Common myeloid progenitor, CD34-positive (primary cell): ENCODE measurements around the gene C20orf204.

Source experiments
- CTCF ChIA-PET: fragments of 350-600 bp; sonication (Branson Sonifier 250); formaldehyde crosslinking; loops from one replicate; lab custom pipeline; 2021; ENCODE audit warnings: antibody characterized with exemption; lab: Charles Lee
- POLR2A ChIA-PET: fragments of 350-600 bp; sonication (Branson Sonifier 250); formaldehyde crosslinking; loops from one replicate; lab custom pipeline; 2021; ENCODE audit warnings: antibody characterized with exemption; lab: Charles Lee
- DNase-seq, 3 donors: peaks; one replicate each; pipeline versions ENCODE4 v3.0.0 to v3.0.0-alpha.2; 2013
- H3K27ac ChIP-seq, 2 experiments: 1 replicate in 1 of 2; 2 replicates in 1 of 2; pipeline ENCODE4 v1.7.0; 2013; ENCODE audit warnings: inconsistent platforms in 2 of 2, low read length in 2 of 2, mild to moderate bottlenecking in 2 of 2, low read depth in 1 of 2, moderate library complexity in 1 of 2; ENCODE audit not compliant: severe bottlenecking in 2 of 2, insufficient read depth in 1 of 2, poor library complexity in 1 of 2
- H3K27me3 ChIP-seq, 5 experiments: replicated peaks in 2 of 5; 1 replicate in 3 of 5; 2 replicates in 2 of 5; pipeline versions ENCODE4 v1.6.1 to v1.7.0; 2013; ENCODE audit warnings: low read length in 4 of 5, mild to moderate bottlenecking in 2 of 5, moderate library complexity in 2 of 5, inconsistent platforms in 1 of 5; ENCODE audit not compliant: insufficient read depth in 5 of 5, control insufficient read depth in 4 of 5
- H3K36me3 ChIP-seq, 4 experiments: 1 replicate in 2 of 4; 2 replicates in 2 of 4; pipeline versions ENCODE4 v1.6.1 to v1.7.0; 2013; ENCODE audit warnings: low read length in 3 of 4, control low read depth in 1 of 4, mild to moderate bottlenecking in 1 of 4; ENCODE audit not compliant: control insufficient read depth in 4 of 4, insufficient read depth in 4 of 4
- H3K4me1 ChIP-seq, 4 experiments: 1 replicate in 3 of 4; 2 replicates in 1 of 4; pipeline versions ENCODE4 v1.6.1 to v1.7.1; 2013; ENCODE audit warnings: low read length in 3 of 4, mild to moderate bottlenecking in 3 of 4, control low read depth in 1 of 4, inconsistent platforms in 1 of 4, moderate library complexity in 1 of 4; ENCODE audit not compliant: control insufficient read depth in 4 of 4, insufficient read depth in 4 of 4; ENCODE audit errors: control extremely low read depth in 1 of 4
- H3K4me3 ChIP-seq, 7 experiments: 1 replicate in 4 of 7; 2 replicates in 3 of 7; pipeline versions ENCODE4 v1.5.1 to v1.7.0; 2013; ENCODE audit warnings: mild to moderate bottlenecking in 7 of 7, low read length in 6 of 7, moderate library complexity in 6 of 7, inconsistent platforms in 2 of 7, low read depth in 2 of 7, control low read depth in 1 of 7; ENCODE audit not compliant: insufficient read depth in 4 of 7, control insufficient read depth in 1 of 7; ENCODE audit errors: extremely low read depth in 1 of 7
- H3K9me3 ChIP-seq, 5 experiments: 1 replicate in 4 of 5; 2 replicates in 1 of 5; pipeline versions ENCODE4 v1.6.1 to v1.7.1; 2013; ENCODE audit warnings: low read length in 4 of 5, mild to moderate bottlenecking in 2 of 5, inconsistent platforms in 1 of 5, low read depth in 1 of 5, moderate library complexity in 1 of 5; ENCODE audit not compliant: control insufficient read depth in 4 of 5, insufficient read depth in 2 of 5; ENCODE audit errors: control extremely low read depth in 1 of 5
- WGBS: methylation state at CpG from one replicate; pipeline ENCODE4 v1.1.5; 2013; ENCODE audit not compliant: insufficient coverage; 5-methylcytosine and 5-hydroxymethylcytosine counted together

C20orf204 gene

GRCh38 chr20:64064145-64064698 lies 28.2 kb downstream of the C20orf204 start:
- peak overlapping the region in 5 of 7 experiments; percentile 63 to 83 (median 79) for H3K4me3 ChIP-seq
- WGBS, result 55% methylated on average over 3 of the region's 12 CpGs
- peaks cover 2 to 70% (median 64%) of the 10 kb centered on the region in 4 experiments for H3K4me1 ChIP-seq
- H3K9me3 ChIP-seq, result no peaks in the 10 kb centered on the region
- DNase-seq, result no peak
- POLR2A ChIA-PET, result interaction anchor here (1.0 to 1.7 kb wide), 2 partner anchors 13 to 17 kb away, joined by 3 to 4 read pairs; no protein-coding TSS in a partner anchor
- no peaks in the 10 kb centered on the region for H3K36me3 ChIP-seq
- CTCF ChIA-PET, result interaction anchor here (0.8 to 2.7 kb wide), 6 partner anchors 8 to 56 kb away, joined by 3 to 12 read pairs (median 6); partner anchors contain the start of gene OPRL1
- H3K27me3 ChIP-seq, result no peaks in the 10 kb centered on the region
- no peak overlapping the region for H3K27ac ChIP-seq

DNA sequence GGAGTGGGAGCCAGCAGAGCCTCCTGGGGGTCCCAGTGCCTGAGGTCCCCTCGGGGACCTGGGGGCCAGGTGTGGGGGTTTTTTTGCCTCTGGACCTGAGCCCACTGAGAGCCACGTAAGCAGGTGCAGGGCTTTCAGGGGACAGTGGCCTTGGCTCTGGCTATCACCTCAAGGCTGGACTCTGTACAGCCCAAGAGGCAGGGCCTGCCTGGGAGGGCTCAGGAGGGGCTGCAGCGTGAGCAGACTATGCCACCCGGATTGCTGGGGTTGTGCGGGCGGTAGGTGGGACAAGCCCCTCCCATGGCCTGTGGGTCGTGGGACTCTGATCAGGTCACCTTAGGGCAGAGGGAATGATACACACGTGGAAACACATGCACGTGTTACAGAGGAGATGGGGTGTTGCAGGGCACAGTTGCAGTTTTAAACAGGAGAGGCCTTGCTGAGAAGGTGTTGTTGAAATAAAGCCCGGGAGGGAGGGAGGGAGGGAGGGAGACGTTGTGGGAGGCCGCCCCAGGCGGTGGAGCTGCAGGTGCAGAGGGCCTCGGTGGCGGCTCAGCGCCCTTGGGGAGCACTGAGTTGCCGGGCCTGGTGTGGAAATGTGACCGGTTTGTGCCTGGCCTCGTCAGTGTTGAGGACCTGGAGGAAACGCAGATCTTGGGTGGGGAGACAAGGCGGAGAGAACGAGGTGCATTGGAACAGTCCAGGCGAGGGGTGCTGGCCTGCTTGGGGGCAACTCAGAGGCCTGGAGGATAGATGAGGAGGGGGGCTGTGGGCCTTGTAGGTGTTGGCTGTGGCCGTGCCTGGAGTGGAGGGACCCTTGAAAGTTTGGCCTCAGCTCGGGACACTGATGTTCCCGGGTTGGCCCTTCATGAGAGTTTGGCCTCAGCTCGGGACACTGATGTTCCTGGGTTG lies 29.3 kb downstream of the C20orf204 start:
- no peaks in the 10 kb centered on the region for H3K36me3 ChIP-seq
- H3K4me3 ChIP-seq, result peak overlapping the region in 1 of 7 experiments; percentile 11
- H3K4me1 ChIP-seq, result peaks cover 2 to 79% (median 72%) of the 10 kb centered on the region in 4 experiments
- no peaks in the 10 kb centered on the region for H3K27me3 ChIP-seq
- no peak overlapping the region for H3K27ac ChIP-seq
- CTCF ChIA-PET, result interaction anchor here (1.1 to 2.7 kb wide), 6 partner anchors 10 to 27 kb away, joined by 3 to 12 read pairs (median 8); partner anchors contain the start of genes OPRL1 and RGS19
- peak in 1 of 3 donors; percentile 40 for DNase-seq
- POLR2A ChIA-PET, result interaction anchor here (0.8 to 1.7 kb wide), 2 partner anchors 12 to 14 kb away, joined by 3 to 4 read pairs; partner anchors contain the start of genes OPRL1 and RGS19
- H3K9me3 ChIP-seq, result no peaks in the 10 kb centered on the region
- WGBS, result 48% methylated on average over 23 of the region's 27 CpGs

DNA sequence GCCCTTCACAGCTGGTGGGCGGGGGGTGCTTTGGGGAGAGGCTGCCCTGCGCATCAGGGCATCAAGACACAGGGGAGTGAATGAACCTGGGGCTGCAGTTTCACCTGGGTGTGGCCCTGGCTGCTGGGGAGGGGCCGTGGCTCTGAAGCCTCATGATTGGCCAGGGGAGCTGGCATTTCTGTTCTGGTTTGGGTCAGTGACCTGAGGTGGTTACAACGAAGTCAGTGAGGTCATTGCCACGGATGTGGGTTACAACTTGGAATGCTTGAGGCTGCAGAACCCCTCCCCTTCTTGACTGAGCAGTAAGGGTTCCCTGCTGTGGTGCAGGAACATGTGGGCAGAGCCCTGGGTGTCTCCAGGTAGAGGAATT lies 30.0 kb downstream of the C20orf204 start:
- peak in 2 of 3 donors; percentile 73 for DNase-seq
- Histone ChIP-seq H3K9me3 (no peaks in the 10 kb centered on the region), H3K27me3 (no peaks in the 10 kb centered on the region), H3K27ac (no peak overlapping the region), H3K36me3 (peaks cover 0 to 2% (median 0%) of the 10 kb centered on the region in 4 experiments), H3K4me1 (peaks cover 2 to 79% (median 72%) of the 10 kb centered on the region in 4 experiments), H3K4me3 (peak overlapping the region in 2 of 7 experiments; percentile 11 to 28)
- CTCF ChIA-PET, result interaction anchor here (1.4 to 2.7 kb wide), 4 partner anchors 9 to 16 kb away, joined by 3 to 12 read pairs (median 7); partner anchors contain the start of genes OPRL1 and RGS19
- POLR2A ChIA-PET, result interaction anchor here (0.8 kb wide), 1 partner anchor 14 kb away, joined by 3 read pairs; the partner anchor contains the start of genes OPRL1 and RGS19
- WGBS, result 42% methylated on average over 5 of the region's 5 CpGs

DNA sequence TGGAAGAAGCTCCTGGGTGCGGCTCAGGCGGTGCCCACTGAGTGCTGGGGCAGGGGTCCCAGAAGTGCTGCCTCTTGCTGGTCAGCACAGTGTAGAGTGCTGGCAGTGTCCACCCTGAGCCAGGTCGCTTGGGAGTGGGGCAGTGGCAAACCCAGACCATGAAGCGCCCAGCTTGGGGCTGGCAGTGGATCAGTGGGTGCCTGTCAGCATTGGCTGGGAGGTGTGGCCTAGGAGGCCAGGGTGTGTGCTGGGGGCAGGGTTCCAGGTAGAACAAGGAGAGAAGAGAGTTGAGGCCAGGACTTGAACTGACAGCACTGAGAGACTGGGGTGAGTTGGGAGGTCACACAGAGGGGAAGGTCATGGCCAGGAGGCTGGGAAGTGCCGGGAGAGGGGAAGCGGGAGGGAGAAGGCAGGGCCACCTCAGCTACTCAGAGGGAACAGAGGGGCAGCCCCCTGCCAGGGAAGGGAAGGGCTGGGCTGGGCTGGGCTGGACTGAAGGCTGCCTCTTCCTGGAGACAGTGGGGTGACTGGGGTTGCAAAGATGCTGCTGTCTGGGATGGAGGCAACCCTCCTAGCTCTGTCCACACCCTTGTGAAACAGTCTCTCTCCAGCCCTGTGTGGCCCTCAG lies 31.1 kb downstream of the C20orf204 start:
- POLR2A ChIA-PET, result interaction anchor here (0.9 kb wide), 1 partner anchor 11 kb away, joined by 3 read pairs; no protein-coding TSS in a partner anchor
- CTCF ChIA-PET, result interaction anchor here (1.2 to 3.5 kb wide), 3 partner anchors 11 to 29 kb away, joined by 4 to 43 read pairs (median 4); partner anchors contain the start of genes OPRL1 and RGS19
- no peak overlapping the region for H3K27ac ChIP-seq
- peaks cover 0 to 11% (median 6%) of the 10 kb centered on the region in 4 experiments for H3K36me3 ChIP-seq
- no peaks in the 10 kb centered on the region for H3K27me3 ChIP-seq
- H3K4me1 ChIP-seq, result peaks cover 2 to 83% (median 80%) of the 10 kb centered on the region in 4 experiments
- 100% methylated on average over 3 of the region's 6 CpGs for WGBS
- no peak for DNase-seq
- H3K4me3 ChIP-seq, result no peak overlapping the region
- no peaks in the 10 kb centered on the region for H3K9me3 ChIP-seq

GRCh38 chr20:64067733-64068307 lies 31.8 kb downstream of the C20orf204 start:
- Histone ChIP-seq H3K9me3 (no peaks in the 10 kb centered on the region), H3K27me3 (no peaks in the 10 kb centered on the region), H3K36me3 (peaks cover 0 to 18% (median 11%) of the 10 kb centered on the region in 4 experiments), H3K4me3 (no peak overlapping the region), H3K27ac (no peak overlapping the region), H3K4me1 (peaks cover 2 to 83% (median 80%) of the 10 kb centered on the region in 4 experiments)
- WGBS, result 68% methylated on average over 12 of the region's 12 CpGs
- no peak for DNase-seq
- CTCF ChIA-PET, result interaction anchor here (0.9 to 19.6 kb wide), 7 partner anchors 11 to 50 kb away, joined by 3 to 178 read pairs (median 12); partner anchors contain the start of genes OPRL1, RGS19 and SOX18
- POLR2A ChIA-PET, result interaction anchor here (0.9 kb wide), 1 partner anchor 10 kb away, joined by 3 read pairs; no protein-coding TSS in a partner anchor
